NB4 (cell line): ENCODE measurements around the gene FOXF1.

Source experiments
- MYC ChIP-seq: IDR thresholded peaks from 2 replicates; pipeline ENCODE4 v1.6.1; 2011; ENCODE audit warnings: low read depth, low read length
- POLR2A ChIP-seq: IDR thresholded peaks from 2 replicates; pipeline ENCODE4 v1.6.1; 2011; ENCODE audit warnings: mild to moderate bottlenecking; ENCODE audit not compliant: insufficient read length; ENCODE audit errors: extremely low read depth
- TF ChIP-seq, protein P1 (sequence below): IDR thresholded peaks from one replicate; pipeline ENCODE4 v1.5.1; 2012; ENCODE audit warnings: low read depth, low read length

DNA sequence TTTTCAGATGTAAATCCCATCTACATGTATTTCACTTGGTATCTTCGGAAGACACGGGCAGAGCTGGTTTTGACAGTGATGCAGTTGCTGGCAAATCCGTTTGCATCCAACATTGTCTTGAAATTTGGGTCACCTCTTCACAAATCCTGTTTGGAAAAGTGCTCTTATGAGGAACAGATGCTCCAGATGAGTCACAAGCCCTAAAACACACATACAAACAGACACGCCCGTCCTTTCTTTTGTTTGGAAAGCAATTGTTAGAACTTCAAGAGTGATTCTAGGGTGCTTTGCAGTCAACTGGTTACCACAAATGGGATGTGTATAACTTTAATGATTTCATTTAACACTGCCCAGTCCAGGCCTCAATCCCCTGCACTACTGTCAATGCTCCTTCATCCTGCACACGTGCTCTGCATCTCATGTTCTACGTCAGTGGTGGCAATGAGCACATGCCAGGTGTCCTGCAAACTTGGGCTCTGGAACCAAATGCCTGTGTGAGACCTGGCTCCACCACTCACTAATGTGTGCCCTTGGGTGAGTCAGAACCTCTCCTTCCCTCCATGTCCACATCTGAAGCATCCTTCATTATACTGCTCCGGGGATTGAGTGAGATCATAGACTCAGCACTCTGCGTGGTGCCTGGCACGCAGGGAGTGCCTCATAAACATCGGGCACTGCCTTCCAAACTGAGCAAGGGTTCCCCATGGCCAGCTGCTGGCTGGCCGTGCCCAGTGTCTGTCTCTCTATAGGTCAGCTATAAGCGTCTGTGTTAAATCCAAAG lies 19.3 kb upstream of the FOXF1 start:
- TF ChIP-seq, protein P1, sequence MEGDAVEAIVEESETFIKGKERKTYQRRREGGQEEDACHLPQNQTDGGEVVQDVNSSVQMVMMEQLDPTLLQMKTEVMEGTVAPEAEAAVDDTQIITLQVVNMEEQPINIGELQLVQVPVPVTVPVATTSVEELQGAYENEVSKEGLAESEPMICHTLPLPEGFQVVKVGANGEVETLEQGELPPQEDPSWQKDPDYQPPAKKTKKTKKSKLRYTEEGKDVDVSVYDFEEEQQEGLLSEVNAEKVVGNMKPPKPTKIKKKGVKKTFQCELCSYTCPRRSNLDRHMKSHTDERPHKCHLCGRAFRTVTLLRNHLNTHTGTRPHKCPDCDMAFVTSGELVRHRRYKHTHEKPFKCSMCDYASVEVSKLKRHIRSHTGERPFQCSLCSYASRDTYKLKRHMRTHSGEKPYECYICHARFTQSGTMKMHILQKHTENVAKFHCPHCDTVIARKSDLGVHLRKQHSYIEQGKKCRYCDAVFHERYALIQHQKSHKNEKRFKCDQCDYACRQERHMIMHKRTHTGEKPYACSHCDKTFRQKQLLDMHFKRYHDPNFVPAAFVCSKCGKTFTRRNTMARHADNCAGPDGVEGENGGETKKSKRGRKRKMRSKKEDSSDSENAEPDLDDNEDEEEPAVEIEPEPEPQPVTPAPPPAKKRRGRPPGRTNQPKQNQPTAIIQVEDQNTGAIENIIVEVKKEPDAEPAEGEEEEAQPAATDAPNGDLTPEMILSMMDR, result no peak
- TF ChIP-seq POLR2A (no peak), MYC (no peak)
